ENCODE measurements around the gene STK32B. TPM values are rescaled to one million over a fixed set of nuclear protein-coding genes. Genes with fewer than 3 reads are reported as not detected.

STK32B gene
- total and polyA plus RNA-seq, 9 of the 15 experiments (the other 6 are each of a cell fraction or from before 2014, with no cell fraction given): 0.03 to 0.20 (median 0.07) TPM; not detected in 2

GRCh38 chr4:5409237-5409636 lies 358.0 kb downstream of the STK32B start:
- Histone ChIP-seq H3K27me3 (ENCODE audit: control insufficient read depth in 2 of 2, insufficient read depth in 2 of 2, low read length in 2 of 2) (no peaks in the 10 kb centered on the region), H4K20me1 (replicated peaks; ENCODE audit: control insufficient read depth, insufficient read depth, low read length) (no peaks in the 10 kb centered on the region), H3K27ac (ENCODE audit: extremely low read depth, low read depth, low read length) (no peak overlapping the region), H3K9me3 (replicated peaks; ENCODE audit: control insufficient read depth, insufficient read depth, low read depth, low read length) (no peaks in the 10 kb centered on the region), H3K9ac (ENCODE audit: insufficient read depth in 1 of 2, low read depth in 2 of 2, low read length in 2 of 2) (no peak overlapping the region), H3K4me3 (no peak overlapping the region), H3K4me2 (ENCODE audit: insufficient read depth, low read length) (no peak overlapping the region), H3K9me1 (ENCODE audit: control insufficient read depth, insufficient read depth, low read length) (no peaks in the 10 kb centered on the region), H3K36me3 (ENCODE audit: control insufficient read depth, insufficient read depth, low read length) (no peaks in the 10 kb centered on the region), H2AFZ (ENCODE audit: low read depth, low read length) (no peak overlapping the region), H3K79me2 (ENCODE audit: control insufficient read depth, insufficient read depth, low read length) (no peaks in the 10 kb centered on the region), H3K4me1 (replicated peaks in 1 of 2; ENCODE audit: control insufficient read depth in 2 of 2, insufficient read depth in 2 of 2, low read length in 2 of 2) (no peaks in the 10 kb centered on the region)
- intact Hi-C loops (cut with micrococcal nuclease): no loop called here
- no peak for ATAC-seq
- no peak for TF ChIP-seq MECOM (CRISPR knock-in tag; IDR thresholded peaks at IDR 0.05)
- no peak for TF ChIP-seq ARHGAP35 (IDR thresholded peaks at IDR 0.05; ENCODE audit: partially characterized antibody)
- no peak for TF ChIP-seq POLR2A (conservative IDR thresholded peaks at IDR 0.05)
- no peak for TF ChIP-seq SAFB (IDR thresholded peaks at IDR 0.05; ENCODE audit: borderline replicate concordance, low read depth, low read length)
- no peak for TF ChIP-seq RBM14 (IDR thresholded peaks at IDR 0.05; ENCODE audit: borderline replicate concordance, insufficient read depth, low read depth, low read length)
- no peak for TF ChIP-seq MNT (conservative IDR thresholded peaks at IDR 0.05)
- TF ChIP-seq CCAR2 (IDR thresholded peaks at IDR 0.05; ENCODE audit: low read depth, low read length): no peak
- TF ChIP-seq FOXO4 (CRISPR knock-in tag; IDR thresholded peaks at IDR 0.05): no peak
- TF ChIP-seq, protein P1, sequence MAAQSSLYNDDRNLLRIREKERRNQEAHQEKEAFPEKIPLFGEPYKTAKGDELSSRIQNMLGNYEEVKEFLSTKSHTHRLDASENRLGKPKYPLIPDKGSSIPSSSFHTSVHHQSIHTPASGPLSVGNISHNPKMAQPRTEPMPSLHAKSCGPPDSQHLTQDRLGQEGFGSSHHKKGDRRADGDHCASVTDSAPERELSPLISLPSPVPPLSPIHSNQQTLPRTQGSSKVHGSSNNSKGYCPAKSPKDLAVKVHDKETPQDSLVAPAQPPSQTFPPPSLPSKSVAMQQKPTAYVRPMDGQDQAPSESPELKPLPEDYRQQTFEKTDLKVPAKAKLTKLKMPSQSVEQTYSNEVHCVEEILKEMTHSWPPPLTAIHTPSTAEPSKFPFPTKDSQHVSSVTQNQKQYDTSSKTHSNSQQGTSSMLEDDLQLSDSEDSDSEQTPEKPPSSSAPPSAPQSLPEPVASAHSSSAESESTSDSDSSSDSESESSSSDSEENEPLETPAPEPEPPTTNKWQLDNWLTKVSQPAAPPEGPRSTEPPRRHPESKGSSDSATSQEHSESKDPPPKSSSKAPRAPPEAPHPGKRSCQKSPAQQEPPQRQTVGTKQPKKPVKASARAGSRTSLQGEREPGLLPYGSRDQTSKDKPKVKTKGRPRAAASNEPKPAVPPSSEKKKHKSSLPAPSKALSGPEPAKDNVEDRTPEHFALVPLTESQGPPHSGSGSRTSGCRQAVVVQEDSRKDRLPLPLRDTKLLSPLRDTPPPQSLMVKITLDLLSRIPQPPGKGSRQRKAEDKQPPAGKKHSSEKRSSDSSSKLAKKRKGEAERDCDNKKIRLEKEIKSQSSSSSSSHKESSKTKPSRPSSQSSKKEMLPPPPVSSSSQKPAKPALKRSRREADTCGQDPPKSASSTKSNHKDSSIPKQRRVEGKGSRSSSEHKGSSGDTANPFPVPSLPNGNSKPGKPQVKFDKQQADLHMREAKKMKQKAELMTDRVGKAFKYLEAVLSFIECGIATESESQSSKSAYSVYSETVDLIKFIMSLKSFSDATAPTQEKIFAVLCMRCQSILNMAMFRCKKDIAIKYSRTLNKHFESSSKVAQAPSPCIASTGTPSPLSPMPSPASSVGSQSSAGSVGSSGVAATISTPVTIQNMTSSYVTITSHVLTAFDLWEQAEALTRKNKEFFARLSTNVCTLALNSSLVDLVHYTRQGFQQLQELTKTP (IDR thresholded peaks at IDR 0.05; ENCODE audit: low read depth in 1 of 2, partially characterized antibody in 2 of 2): no peak
- TF ChIP-seq, protein P2, sequence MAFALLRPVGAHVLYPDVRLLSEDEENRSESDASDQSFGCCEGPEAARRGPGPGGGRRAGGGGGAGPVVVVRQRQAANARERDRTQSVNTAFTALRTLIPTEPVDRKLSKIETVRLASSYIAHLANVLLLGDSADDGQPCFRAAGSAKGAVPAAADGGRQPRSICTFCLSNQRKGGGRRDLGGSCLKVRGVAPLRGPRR (CRISPR knock-in tag; IDR thresholded peaks at IDR 0.05): no peak
- TF ChIP-seq, protein P3, sequence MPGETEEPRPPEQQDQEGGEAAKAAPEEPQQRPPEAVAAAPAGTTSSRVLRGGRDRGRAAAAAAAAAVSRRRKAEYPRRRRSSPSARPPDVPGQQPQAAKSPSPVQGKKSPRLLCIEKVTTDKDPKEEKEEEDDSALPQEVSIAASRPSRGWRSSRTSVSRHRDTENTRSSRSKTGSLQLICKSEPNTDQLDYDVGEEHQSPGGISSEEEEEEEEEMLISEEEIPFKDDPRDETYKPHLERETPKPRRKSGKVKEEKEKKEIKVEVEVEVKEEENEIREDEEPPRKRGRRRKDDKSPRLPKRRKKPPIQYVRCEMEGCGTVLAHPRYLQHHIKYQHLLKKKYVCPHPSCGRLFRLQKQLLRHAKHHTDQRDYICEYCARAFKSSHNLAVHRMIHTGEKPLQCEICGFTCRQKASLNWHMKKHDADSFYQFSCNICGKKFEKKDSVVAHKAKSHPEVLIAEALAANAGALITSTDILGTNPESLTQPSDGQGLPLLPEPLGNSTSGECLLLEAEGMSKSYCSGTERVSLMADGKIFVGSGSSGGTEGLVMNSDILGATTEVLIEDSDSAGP (CRISPR knock-in tag; IDR thresholded peaks at IDR 0.05): no peak
- TF ChIP-seq ZNF431 (CRISPR knock-in tag; IDR thresholded peaks at IDR 0.05): no peak
- DNase-seq (ENCODE audit: extremely low read depth in 1 of 4, low spot score in 3 of 4): no peak
- ChIA-PET POLR2A (interaction anchor here (1.3 kb wide), 1 partner anchor 131 kb away, joined by 3 read pairs; no protein-coding TSS in a partner anchor), CTCF (ENCODE audit: low intra/inter-chr PET ratio) (interaction anchor here (0.7 kb wide), 1 partner anchor 413 kb away, joined by 5 read pairs; no protein-coding TSS in a partner anchor)
- in situ Hi-C loops (cut with MboI): no loop called here
- 0% methylated on average over 2 of the region's 2 CpGs for WGBS (ENCODE audit: insufficient coverage, low coverage, missing lambda C conversion rate)
- no TSS peak for BruUV-seq (replicated peaks)
- FAIRE-seq: no peak
